Measurements from ENCODE around the gene CCDC61. TPM values are rescaled to one million over a fixed set of nuclear protein-coding genes. Genes with fewer than 3 reads are reported as not detected.

CCDC61 gene
- total RNA-seq, 1 experiment from 2014 or later: 16.9 TPM

DNA sequence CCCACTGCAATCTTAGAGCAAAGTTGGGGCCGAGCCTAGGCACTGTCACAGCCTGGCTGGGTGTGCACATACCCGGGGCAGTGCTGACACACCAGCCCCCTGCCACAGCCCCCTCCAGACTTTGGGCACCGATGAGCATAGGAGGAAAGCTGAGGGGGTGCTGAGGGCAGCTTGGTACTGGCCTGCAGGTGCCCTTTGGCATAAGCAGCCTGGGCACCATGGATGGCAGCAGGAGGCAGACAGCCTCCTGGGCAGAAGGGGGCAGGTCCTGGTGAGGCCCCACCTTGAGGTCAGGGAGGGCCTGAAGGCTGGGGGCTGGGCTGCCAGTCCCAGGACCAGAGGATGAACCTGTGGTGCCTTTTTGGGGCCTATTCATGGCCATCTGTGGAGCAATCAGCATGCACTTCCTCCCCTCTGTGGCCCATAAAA, 37.3 kb downstream of the CCDC61 start:
- Histone ChIP-seq H3K56ac (ENCODE audit: insufficient read length, low read depth, low read length) (no peak overlapping the region), H3K23me2 (ENCODE audit: insufficient read length, low read depth, low read length, poor library complexity, severe bottlenecking) (no peaks in the 10 kb centered on the region), H2BK5ac (ENCODE audit: insufficient read length, low read length) (no peak overlapping the region), H3K4ac (ENCODE audit: low read depth, low read length) (no peak overlapping the region), H2BK15ac (ENCODE audit: low read depth, low read length) (no peak overlapping the region), H3K9me3 (ENCODE audit: control insufficient read depth, low read depth, low read length) (no peaks in the 10 kb centered on the region), H2AK5ac (ENCODE audit: insufficient read length, low read length) (no peak overlapping the region), H3K4me2 (ENCODE audit: insufficient read depth, insufficient read length, low read length) (no peak overlapping the region), H3T11ph (ENCODE audit: low read length) (no peak overlapping the region), H3K27ac (ENCODE audit: insufficient read length, low read depth, low read length) (no peak overlapping the region), H4K5ac (ENCODE audit: insufficient read length, low read depth, low read length) (no peak overlapping the region), H2BK120ac (ENCODE audit: low read depth, low read length, poor library complexity, severe bottlenecking) (no peak overlapping the region), H2BK12ac (ENCODE audit: insufficient read length, low read depth, low read length) (no peak overlapping the region), H3K14ac (ENCODE audit: insufficient read depth, low read length) (no peak overlapping the region), H3K79me2 (ENCODE audit: insufficient read depth, low read length) (no peaks in the 10 kb centered on the region), H3K23ac (ENCODE audit: insufficient read length, low read depth, low read length) (no peak overlapping the region), H3K27me3 (ENCODE audit: insufficient read depth, low read length) (no peaks in the 10 kb centered on the region), H4K8ac (replicated peaks; ENCODE audit: insufficient read length, low read depth, low read length) (no peak overlapping the region), H4K20me1 (ENCODE audit: control insufficient read depth, insufficient read depth, insufficient read length) (no peaks in the 10 kb centered on the region), H3K9ac (ENCODE audit: extremely low read depth, insufficient read length, low read length) (no peak overlapping the region), H2BK20ac (ENCODE audit: low read depth, low read length, poor library complexity, severe bottlenecking) (no peak overlapping the region), H3K4me1 (ENCODE audit: insufficient read depth, low read length) (no peaks in the 10 kb centered on the region), H3K18ac (ENCODE audit: insufficient read length, low read depth, low read length) (no peak overlapping the region), H3K79me1 (ENCODE audit: insufficient read depth, low read depth, low read length, poor library complexity, severe bottlenecking) (no peaks in the 10 kb centered on the region), H2AFZ (ENCODE audit: low read length) (no peak overlapping the region), H4K91ac (ENCODE audit: insufficient read length, low read depth, low read length) (no peak overlapping the region)
- peaks cover 7 to 9% of the 10 kb centered on the region in 2 experiments; a peak in 4 of 5 replicates for H3K9me3 Mint-ChIP-seq
- DNase-seq: no peak
- TF ChIP-seq, protein P1, sequence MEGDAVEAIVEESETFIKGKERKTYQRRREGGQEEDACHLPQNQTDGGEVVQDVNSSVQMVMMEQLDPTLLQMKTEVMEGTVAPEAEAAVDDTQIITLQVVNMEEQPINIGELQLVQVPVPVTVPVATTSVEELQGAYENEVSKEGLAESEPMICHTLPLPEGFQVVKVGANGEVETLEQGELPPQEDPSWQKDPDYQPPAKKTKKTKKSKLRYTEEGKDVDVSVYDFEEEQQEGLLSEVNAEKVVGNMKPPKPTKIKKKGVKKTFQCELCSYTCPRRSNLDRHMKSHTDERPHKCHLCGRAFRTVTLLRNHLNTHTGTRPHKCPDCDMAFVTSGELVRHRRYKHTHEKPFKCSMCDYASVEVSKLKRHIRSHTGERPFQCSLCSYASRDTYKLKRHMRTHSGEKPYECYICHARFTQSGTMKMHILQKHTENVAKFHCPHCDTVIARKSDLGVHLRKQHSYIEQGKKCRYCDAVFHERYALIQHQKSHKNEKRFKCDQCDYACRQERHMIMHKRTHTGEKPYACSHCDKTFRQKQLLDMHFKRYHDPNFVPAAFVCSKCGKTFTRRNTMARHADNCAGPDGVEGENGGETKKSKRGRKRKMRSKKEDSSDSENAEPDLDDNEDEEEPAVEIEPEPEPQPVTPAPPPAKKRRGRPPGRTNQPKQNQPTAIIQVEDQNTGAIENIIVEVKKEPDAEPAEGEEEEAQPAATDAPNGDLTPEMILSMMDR (conservative IDR thresholded peaks at IDR 0.05): no peak
- H3K4me3 Mint-ChIP-seq: no peak overlapping the region
- H3K27me3 Mint-ChIP-seq (ENCODE audit: low read depth): peaks cover 8% of the 10 kb centered on the region
- peaks cover 3 to 7% of the 10 kb centered on the region in 2 experiments for H3K4me1 Mint-ChIP-seq
- WGBS (ENCODE audit: extremely low coverage, insufficient read length, low lambda C conversion rate): no CpG with 5 or more reads among the region's 3 CpGs
- peaks cover 0 to 4% (median 0%) of the 10 kb centered on the region in 3 experiments; a peak in 3 of 7 replicates for H3K36me3 Mint-ChIP-seq (ENCODE audit: insufficient read depth in 1 of 3, low read depth in 3 of 3)
- no peak overlapping the region for H3K27ac Mint-ChIP-seq
